Lung (tissue), 12 donors: ENCODE measurements around the gene ZIC2. TPM values are rescaled to one million over a fixed set of nuclear protein-coding genes. Genes with fewer than 3 reads are reported as not detected.

Experiments
- ATAC-seq: fragments of 200-7000 bp; cut with Tn5 transposase; one replicate; pipeline ENCODE4 v1.9.1; 2020; ENCODE audit warnings: moderate number of reproducible peaks; ENCODE audit not compliant: insufficient read depth, low FRiP score
- DNase-seq, 3 donors: peaks; one replicate each; pipeline ENCODE4 v3.0.0-alpha.2; 2013 to 2017
- H3K27ac ChIP-seq, 2 donors: one replicate each; pipeline ENCODE4 v1.5.1; 2013; ENCODE audit warnings: mild to moderate bottlenecking in 2 of 2, moderate library complexity in 2 of 2, control low read depth in 1 of 2, inconsistent platforms in 1 of 2, low read depth in 1 of 2, low read length in 1 of 2
- H3K27me3 ChIP-seq, 3 donors: one replicate each; pipeline ENCODE4 v1.5.1; 2013; ENCODE audit warnings: low read length in 2 of 3; ENCODE audit not compliant: control insufficient read depth in 3 of 3, insufficient read depth in 3 of 3
- H3K36me3 ChIP-seq, 4 donors: one replicate each; pipeline ENCODE4 v1.5.1; 2013; ENCODE audit warnings: low read length in 4 of 4, mild to moderate bottlenecking in 1 of 4, moderate library complexity in 1 of 4; ENCODE audit not compliant: control insufficient read depth in 4 of 4, insufficient read depth in 4 of 4
- H3K4me1 ChIP-seq, 5 donors: one replicate each; pipeline ENCODE4 v1.5.1; 2013; ENCODE audit warnings: low read length in 5 of 5, mild to moderate bottlenecking in 2 of 5, moderate library complexity in 1 of 5; ENCODE audit not compliant: control insufficient read depth in 5 of 5, insufficient read depth in 5 of 5
- H3K4me3 ChIP-seq: one replicate; pipeline ENCODE4 v1.5.1; 2013; ENCODE audit warnings: mild to moderate bottlenecking, control low read depth, moderate library complexity
- H3K9ac ChIP-seq, 2 donors: one replicate each; pipeline ENCODE4 v1.5.1; 2013; ENCODE audit warnings: low read length in 2 of 2, control low read depth in 1 of 2; ENCODE audit not compliant: insufficient read depth in 1 of 2
- H3K9me3 ChIP-seq, 4 donors: one replicate each; pipeline ENCODE4 v1.5.1; 2013; ENCODE audit warnings: low read length in 3 of 4, mild to moderate bottlenecking in 1 of 4, moderate library complexity in 1 of 4; ENCODE audit not compliant: control insufficient read depth in 4 of 4, insufficient read depth in 3 of 4
- CTCF ChIP-seq: IDR thresholded peaks from 2 replicates; pipeline ENCODE4 v1.5.1; 2012; ENCODE audit warnings: mild to moderate bottlenecking; ENCODE audit errors: control extremely low read depth, extremely low read depth
- WGBS, 2 donors: extraction: QIAGEN DNeasy Blood & Tissue Kit; methylation state at CpG; one replicate each; pipeline ENCODE4 v1.1.7; 2013; 5-methylcytosine and 5-hydroxymethylcytosine counted together
- polyA plus RNA-seq, 2 donors: library from polyadenylated mRNA; stranded (reverse); fragments of 200-250 nt; gene quantifications; one replicate each; pipeline ENCODE4 v1.2.1, GENCODE V29; 2013
- total RNA-seq, 2 donors: library from RNA; depleted of rRNA in 1 of 2; stranded (reverse); fragments of >200 nt in 1 of 2; gene quantifications; one replicate each; pipeline ENCODE4 v1.2.1, GENCODE V29; 2014 to 2021
- donor health status: control.
- donor health status: control.
- donor health status: Bipolar disorder and iron deficiency.
- donor health status: healthy.
- donor health status: DM: yes; HTN: yes; CAD: no.

The ZIC2 gene
- total and polyA plus RNA-seq, 4 donors = 0.06 TPM; not detected in 3

GRCh38 chr13:99993660-99994637 lies 12.4 kb downstream of the ZIC2 start:
- Histone ChIP-seq H3K9ac (no peak overlapping the region), H3K4me3 (no peak overlapping the region), H3K9me3 (peaks cover 0 to 16% (median 1%) of the 10 kb centered on the region in 4 donors), H3K36me3 (no peaks in the 10 kb centered on the region), H3K27ac (no peak overlapping the region), H3K27me3 (peaks cover 4 to 96% (median 94%) of the 10 kb centered on the region in 3 donors), H3K4me1 (peaks cover 0 to 9% (median 0%) of the 10 kb centered on the region in 5 donors)
- 10 to 19% methylated on average over 9 of the region's 9 CpGs for WGBS, 2 donors
- no peak for TF ChIP-seq CTCF
- peak in 2 of 3 donors; percentile 8 to 46 for DNase-seq
- no peak for ATAC-seq

- H3K9ac ChIP-seq = no peak overlapping the region
- H3K4me3 ChIP-seq = no peak overlapping the region
- H3K36me3 ChIP-seq = no peaks in the 10 kb centered on the region
- 22 to 29% methylated on average over 1 of the region's 1 CpG for WGBS, 2 donors
- peaks cover 4 to 94% (median 94%) of the 10 kb centered on the region in 3 donors for H3K27me3 ChIP-seq
- H3K9me3 ChIP-seq = peaks cover 0 to 15% (median 1%) of the 10 kb centered on the region in 4 donors
- ATAC-seq (no peak), DNase-seq (peak in 1 of 3 donors; percentile 58)
- H3K4me1 ChIP-seq = peaks cover 0 to 4% (median 0%) of the 10 kb centered on the region in 5 donors
- H3K27ac ChIP-seq = no peak overlapping the region
- no peak for TF ChIP-seq CTCF
Observed at GRCh38 chr13:99994638-99995020, 13.0 kb downstream of the ZIC2 start.

GRCh38 chr13:99995104-99995588 lies 13.6 kb downstream of the ZIC2 start:
- Histone ChIP-seq H3K36me3 (no peaks in the 10 kb centered on the region), H3K27ac (no peak overlapping the region), H3K4me3 (no peak overlapping the region), H3K9me3 (peaks cover 0 to 13% (median 1%) of the 10 kb centered on the region in 4 donors), H3K27me3 (peaks cover 4 to 92% (median 91%) of the 10 kb centered on the region in 3 donors), H3K4me1 (peaks cover 0 to 4% (median 0%) of the 10 kb centered on the region in 5 donors), H3K9ac (no peak overlapping the region)
- DNase-seq = no peak
- no peak for ATAC-seq
- 17 to 21% methylated on average over 3 of the region's 3 CpGs for WGBS, 2 donors
- no peak for TF ChIP-seq CTCF
